ENCODE data around the gene SCAMP5. TPM values are rescaled to one million over a fixed set of nuclear protein-coding genes. Genes with fewer than 3 reads are reported as not detected.

The SCAMP5 gene
- total and polyA plus RNA-seq, 2 of the 13 experiments (the other 11 are each of a cell fraction or from before 2014, with no cell fraction given) = 34.3 to 49.0 TPM

GRCh38 chr15:75065467-75065850 is 70.1 kb downstream of the SCAMP5 start (continued):
- TF ChIP-seq CEBPG (CRISPR knock-in tag; IDR thresholded peaks at IDR 0.05) (peak; percentile 66), RNF219 (CRISPR knock-in tag; IDR thresholded peaks at IDR 0.05) (no peak), ZNF430 (CRISPR knock-in tag; IDR thresholded peaks at IDR 0.05) (no peak), ZBTB33 (CRISPR knock-in tag; IDR thresholded peaks at IDR 0.05) (no peak), ZNF431 (CRISPR knock-in tag; IDR thresholded peaks at IDR 0.05; ENCODE audit: borderline replicate concordance, low read depth) (no peak), TBX3 (IDR thresholded peaks at IDR 0.05; ENCODE audit: borderline replicate concordance) (no peak), KLF16 (CRISPR knock-in tag; IDR thresholded peaks at IDR 0.05) (no peak), FOXK2 (IDR thresholded peaks at IDR 0.05) (no peak), SAFB2 (CRISPR knock-in tag; IDR thresholded peaks at IDR 0.05; ENCODE audit: borderline replicate concordance, low read depth) (no peak), HIC2 (CRISPR knock-in tag; IDR thresholded peaks at IDR 0.05; ENCODE audit: low read depth) (no peak), ZNF362 (CRISPR knock-in tag; IDR thresholded peaks at IDR 0.05; ENCODE audit: borderline replicate concordance) (peak; percentile 93), TSC22D2 (CRISPR knock-in tag; IDR thresholded peaks at IDR 0.05; ENCODE audit: borderline replicate concordance) (no peak), PPARG (CRISPR knock-in tag; conservative IDR thresholded peaks at IDR 0.05) (peak; percentile 60), ZNF883 (CRISPR knock-in tag; IDR thresholded peaks at IDR 0.05; ENCODE audit: not compliant biosample characterization) (no peak), SOX13 (IDR thresholded peaks at IDR 0.05) (no peak), SOX13 (CRISPR knock-in tag; conservative IDR thresholded peaks at IDR 0.05 in 1 of 2, IDR thresholded peaks at IDR 0.05 in 1 of 2) (peak in 1 of 2 experiments; percentile 57; a peak in 2 of 4 replicates), CENPT (CRISPR knock-in tag; IDR thresholded peaks at IDR 0.05; ENCODE audit: low read depth) (no peak), NFYC (CRISPR knock-in tag; IDR thresholded peaks at IDR 0.05) (0 out of 2 replicates have a peak, but pooled peaks have one; percentile 22), ZFP91 (CRISPR knock-in tag; IDR thresholded peaks at IDR 0.05; ENCODE audit: borderline replicate concordance) (no peak)
- TF ChIP-seq, protein P1, sequence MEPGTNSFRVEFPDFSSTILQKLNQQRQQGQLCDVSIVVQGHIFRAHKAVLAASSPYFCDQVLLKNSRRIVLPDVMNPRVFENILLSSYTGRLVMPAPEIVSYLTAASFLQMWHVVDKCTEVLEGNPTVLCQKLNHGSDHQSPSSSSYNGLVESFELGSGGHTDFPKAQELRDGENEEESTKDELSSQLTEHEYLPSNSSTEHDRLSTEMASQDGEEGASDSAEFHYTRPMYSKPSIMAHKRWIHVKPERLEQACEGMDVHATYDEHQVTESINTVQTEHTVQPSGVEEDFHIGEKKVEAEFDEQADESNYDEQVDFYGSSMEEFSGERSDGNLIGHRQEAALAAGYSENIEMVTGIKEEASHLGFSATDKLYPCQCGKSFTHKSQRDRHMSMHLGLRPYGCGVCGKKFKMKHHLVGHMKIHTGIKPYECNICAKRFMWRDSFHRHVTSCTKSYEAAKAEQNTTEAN (CRISPR knock-in tag; conservative IDR thresholded peaks at IDR 0.05) = peak; percentile 67

Measured in HepG2 (cell line).